ENCODE measurements around the gene DNAJC4.

DNA sequence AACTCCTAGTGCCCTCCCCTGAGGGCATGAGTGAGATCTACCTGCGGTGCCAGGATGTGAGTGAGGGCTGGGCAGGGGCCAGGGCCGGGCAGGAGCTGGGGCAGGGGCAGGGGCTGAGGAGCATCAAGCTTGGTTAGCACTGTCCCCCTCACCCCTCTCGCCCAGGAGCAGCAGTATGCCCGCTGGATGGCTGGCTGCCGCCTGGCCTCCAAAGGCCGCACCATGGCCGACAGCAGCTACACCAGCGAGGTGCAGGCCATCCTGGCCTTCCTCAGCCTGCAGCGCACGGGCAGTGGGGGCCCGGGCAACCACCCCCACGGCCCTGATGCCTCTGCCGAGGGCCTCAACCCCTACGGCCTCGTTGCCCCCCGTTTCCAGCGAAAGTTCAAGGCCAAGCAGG, 10.1 kb upstream of the DNAJC4 start:
- TF ChIP-seq, protein P1, sequence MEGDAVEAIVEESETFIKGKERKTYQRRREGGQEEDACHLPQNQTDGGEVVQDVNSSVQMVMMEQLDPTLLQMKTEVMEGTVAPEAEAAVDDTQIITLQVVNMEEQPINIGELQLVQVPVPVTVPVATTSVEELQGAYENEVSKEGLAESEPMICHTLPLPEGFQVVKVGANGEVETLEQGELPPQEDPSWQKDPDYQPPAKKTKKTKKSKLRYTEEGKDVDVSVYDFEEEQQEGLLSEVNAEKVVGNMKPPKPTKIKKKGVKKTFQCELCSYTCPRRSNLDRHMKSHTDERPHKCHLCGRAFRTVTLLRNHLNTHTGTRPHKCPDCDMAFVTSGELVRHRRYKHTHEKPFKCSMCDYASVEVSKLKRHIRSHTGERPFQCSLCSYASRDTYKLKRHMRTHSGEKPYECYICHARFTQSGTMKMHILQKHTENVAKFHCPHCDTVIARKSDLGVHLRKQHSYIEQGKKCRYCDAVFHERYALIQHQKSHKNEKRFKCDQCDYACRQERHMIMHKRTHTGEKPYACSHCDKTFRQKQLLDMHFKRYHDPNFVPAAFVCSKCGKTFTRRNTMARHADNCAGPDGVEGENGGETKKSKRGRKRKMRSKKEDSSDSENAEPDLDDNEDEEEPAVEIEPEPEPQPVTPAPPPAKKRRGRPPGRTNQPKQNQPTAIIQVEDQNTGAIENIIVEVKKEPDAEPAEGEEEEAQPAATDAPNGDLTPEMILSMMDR (IDR thresholded peaks at IDR 0.05) = no peak
- TF ChIP-seq EZH2 (IDR thresholded peaks at IDR 0.05) (no peak), EZH2phosphoT487 (IDR thresholded peaks at IDR 0.05) (no peak)
